A549 (cell line): Measurements from ENCODE around the gene AFF3.

Experiments
- CHD2 ChIP-seq: fragments of 150-350 bp; IDR thresholded peaks from 2 replicates; pipeline ENCODE4 v1.6.1; 2014; ENCODE audit warnings: low read length; ENCODE audit not compliant: partially characterized antibody
- EP300 ChIP-seq, 2 experiments: fragments of >200 bp; sonication (Bioruptor Twin); formaldehyde crosslinking; IDR thresholded peaks; 2 replicates in 1 of 2; 3 replicates in 1 of 2; pipeline ENCODE4 v1.6.1; 2016 to 2017
- MAFK ChIP-seq: fragments of 450-650 bp; IDR thresholded peaks from 2 replicates; pipeline ENCODE4 v1.6.1; 2014; ENCODE audit not compliant: partially characterized antibody
- PHF8 ChIP-seq: fragments of 200-600 bp; sonication (generic); IDR thresholded peaks from 2 replicates; pipeline ENCODE4 v1.6.1; 2016; ENCODE audit warnings: low read depth, mild to moderate bottlenecking, antibody characterized with exemption, moderate library complexity, borderline replicate concordance
- POLR2A ChIP-seq: IDR thresholded peaks from 2 replicates; pipeline ENCODE4 v1.6.1; 2012; ENCODE audit warnings: mild to moderate bottlenecking, low read length
- RAD21 ChIP-seq, 2 experiments: fragments of >200 bp in 1 of 2; sonication (Bioruptor Twin) in 1 of 2; formaldehyde crosslinking in 1 of 2; IDR thresholded peaks in 1 of 2; conservative IDR thresholded peaks in 1 of 2; 2 replicates in 1 of 2; 3 replicates in 1 of 2; pipeline ENCODE4 v1.6.1; 2012 to 2018; ENCODE audit warnings: inconsistent platforms in 1 of 2
- RCOR1 ChIP-seq: fragments of 150-350 bp; IDR thresholded peaks from 2 replicates; pipeline ENCODE4 v1.6.1; 2014; ENCODE audit warnings: antibody characterized with exemption, low read length, low read depth
- RFX5 ChIP-seq: fragments of 450-650 bp; IDR thresholded peaks from 2 replicates; pipeline ENCODE4 v1.7.1; 2014; ENCODE audit warnings: antibody characterized with exemption, mild to moderate bottlenecking, moderate library complexity
- ZFP36 ChIP-seq: fragments of 450-650 bp; IDR thresholded peaks from 2 replicates; pipeline ENCODE4 v1.6.1; 2014; ENCODE audit warnings: borderline replicate concordance; ENCODE audit not compliant: partially characterized antibody
- TF ChIP-seq, protein P1 (sequence below): fragments of >200 bp; sonication (Bioruptor Twin); formaldehyde crosslinking; IDR thresholded peaks from 3 replicates; pipeline ENCODE4 v1.5.1; 2016
- TF ChIP-seq, protein P2 (sequence below): IDR thresholded peaks from 2 replicates; pipeline ENCODE4 v1.6.1; 2012; ENCODE audit warnings: low read depth, borderline replicate concordance
- TF ChIP-seq, protein P3 (sequence below): fragments of >200 bp; sonication (Bioruptor Twin); formaldehyde crosslinking; IDR thresholded peaks from 3 replicates; pipeline ENCODE4 v1.6.1; 2016
- TF ChIP-seq, protein P4 (sequence below): IDR thresholded peaks from 2 replicates; pipeline ENCODE4 v1.6.1; 2012

DNA sequence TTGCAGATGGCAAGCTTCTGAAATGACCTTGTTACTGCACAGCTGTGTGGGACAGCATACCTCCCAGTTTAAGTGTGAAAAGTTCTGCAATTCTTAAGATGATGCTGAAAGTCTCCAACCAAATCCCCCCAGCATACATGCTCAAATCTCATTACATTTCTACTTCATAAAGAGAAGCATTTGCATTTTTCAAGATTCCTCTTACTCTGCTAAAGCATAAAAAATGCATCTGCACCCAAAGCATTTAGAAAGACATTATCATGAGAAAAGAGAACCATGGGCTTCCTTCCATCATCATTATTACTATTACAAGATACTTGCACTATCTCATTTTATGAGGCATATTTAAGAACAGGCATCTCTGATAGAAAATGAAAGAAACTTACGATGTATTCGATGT is 415.7 kb downstream of the AFF3 start:
- TF ChIP-seq, protein P1, sequence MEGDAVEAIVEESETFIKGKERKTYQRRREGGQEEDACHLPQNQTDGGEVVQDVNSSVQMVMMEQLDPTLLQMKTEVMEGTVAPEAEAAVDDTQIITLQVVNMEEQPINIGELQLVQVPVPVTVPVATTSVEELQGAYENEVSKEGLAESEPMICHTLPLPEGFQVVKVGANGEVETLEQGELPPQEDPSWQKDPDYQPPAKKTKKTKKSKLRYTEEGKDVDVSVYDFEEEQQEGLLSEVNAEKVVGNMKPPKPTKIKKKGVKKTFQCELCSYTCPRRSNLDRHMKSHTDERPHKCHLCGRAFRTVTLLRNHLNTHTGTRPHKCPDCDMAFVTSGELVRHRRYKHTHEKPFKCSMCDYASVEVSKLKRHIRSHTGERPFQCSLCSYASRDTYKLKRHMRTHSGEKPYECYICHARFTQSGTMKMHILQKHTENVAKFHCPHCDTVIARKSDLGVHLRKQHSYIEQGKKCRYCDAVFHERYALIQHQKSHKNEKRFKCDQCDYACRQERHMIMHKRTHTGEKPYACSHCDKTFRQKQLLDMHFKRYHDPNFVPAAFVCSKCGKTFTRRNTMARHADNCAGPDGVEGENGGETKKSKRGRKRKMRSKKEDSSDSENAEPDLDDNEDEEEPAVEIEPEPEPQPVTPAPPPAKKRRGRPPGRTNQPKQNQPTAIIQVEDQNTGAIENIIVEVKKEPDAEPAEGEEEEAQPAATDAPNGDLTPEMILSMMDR, result no peak
- TF ChIP-seq RAD21 (conservative IDR thresholded peaks at IDR 0.05 in 1 of 2, IDR thresholded peaks at IDR 0.05 in 1 of 2) (no peak), PHF8 (no peak), RCOR1 (no peak), RFX5 (no peak), MAFK (no peak), CHD2 (no peak), ZFP36 (no peak), EP300 (IDR thresholded peaks at IDR 0.05) (no peak), POLR2A (no peak)
- TF ChIP-seq, protein P2, sequence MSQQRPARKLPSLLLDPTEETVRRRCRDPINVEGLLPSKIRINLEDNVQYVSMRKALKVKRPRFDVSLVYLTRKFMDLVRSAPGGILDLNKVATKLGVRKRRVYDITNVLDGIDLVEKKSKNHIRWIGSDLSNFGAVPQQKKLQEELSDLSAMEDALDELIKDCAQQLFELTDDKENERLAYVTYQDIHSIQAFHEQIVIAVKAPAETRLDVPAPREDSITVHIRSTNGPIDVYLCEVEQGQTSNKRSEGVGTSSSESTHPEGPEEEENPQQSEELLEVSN, result no peak
- TF ChIP-seq, protein P3, sequence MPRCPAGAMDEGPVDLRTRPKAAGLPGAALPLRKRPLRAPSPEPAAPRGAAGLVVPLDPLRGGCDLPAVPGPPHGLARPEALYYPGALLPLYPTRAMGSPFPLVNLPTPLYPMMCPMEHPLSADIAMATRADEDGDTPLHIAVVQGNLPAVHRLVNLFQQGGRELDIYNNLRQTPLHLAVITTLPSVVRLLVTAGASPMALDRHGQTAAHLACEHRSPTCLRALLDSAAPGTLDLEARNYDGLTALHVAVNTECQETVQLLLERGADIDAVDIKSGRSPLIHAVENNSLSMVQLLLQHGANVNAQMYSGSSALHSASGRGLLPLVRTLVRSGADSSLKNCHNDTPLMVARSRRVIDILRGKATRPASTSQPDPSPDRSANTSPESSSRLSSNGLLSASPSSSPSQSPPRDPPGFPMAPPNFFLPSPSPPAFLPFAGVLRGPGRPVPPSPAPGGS, result no peak
- TF ChIP-seq, protein P4, sequence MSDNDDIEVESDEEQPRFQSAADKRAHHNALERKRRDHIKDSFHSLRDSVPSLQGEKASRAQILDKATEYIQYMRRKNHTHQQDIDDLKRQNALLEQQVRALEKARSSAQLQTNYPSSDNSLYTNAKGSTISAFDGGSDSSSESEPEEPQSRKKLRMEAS, result no peak
